Type B pancreatic cell (in vitro differentiated cells): ENCODE measurements around the gene SLC9A9. TPM values are rescaled to one million over a fixed set of nuclear protein-coding genes. Genes with fewer than 3 reads are reported as not detected.

Experiments used
- DNase-seq: peaks from one replicate; pipeline ENCODE4 v3.0.0; 2021; ENCODE audit warnings: mixed read lengths; ENCODE audit not compliant: unreplicated experiment; ENCODE audit errors: extremely low spot score
- H3K27ac Mint-ChIP-seq: 2 replicates; pipeline ENCODE4 v1.8.0; 2021; ENCODE audit warnings: mild to moderate bottlenecking, mixed read lengths
- H3K27me3 Mint-ChIP-seq: 2 replicates; pipeline ENCODE4 v1.8.0; 2021; ENCODE audit warnings: mixed read lengths
- H3K36me3 Mint-ChIP-seq: 2 replicates; pipeline ENCODE4 v1.8.0; 2021; ENCODE audit warnings: mixed read lengths
- H3K4me1 Mint-ChIP-seq: one replicate; pipeline ENCODE4 v1.8.0; 2021; ENCODE audit warnings: mixed read lengths; ENCODE audit not compliant: unreplicated experiment
- H3K4me3 Mint-ChIP-seq: 2 replicates; pipeline ENCODE4 v1.8.0; 2021; ENCODE audit warnings: mild to moderate bottlenecking, mixed read lengths
- H3K9me3 Mint-ChIP-seq: 2 replicates; pipeline ENCODE4 v1.8.0; 2021; ENCODE audit warnings: mixed read lengths
- CTCF ChIP-seq: fragments of 200-600 bp; sonication (generic); conservative IDR thresholded peaks from 2 replicates; pipeline ENCODE4 v1.5.0; 2021; ENCODE audit warnings: antibody characterized with exemption, mild to moderate bottlenecking
- total RNA-seq: library from RNA; stranded (reverse); gene quantifications from 2 replicates; pipeline ENCODE4 v1.2.1, GENCODE V29; 2021; ENCODE audit warnings: low replicate concordance

The SLC9A9 gene
- total RNA-seq, 1 donor from 2014 or later: 2.7 TPM

- Mint-ChIP-seq H3K27me3 (no peaks in the 10 kb centered on the region), H3K27ac (no peak overlapping the region), H3K4me1 (no peaks in the 10 kb centered on the region), H3K36me3 (no peaks in the 10 kb centered on the region), H3K4me3 (no peak overlapping the region), H3K9me3 (peaks cover 6% of the 10 kb centered on the region)
- TF ChIP-seq CTCF: no peak
- no peak for DNase-seq
Measured at GRCh38 chr3:143387425-143387824, 460.8 kb downstream of the SLC9A9 start.

GRCh38 chr3:143384076-143384475 lies 464.2 kb downstream of the SLC9A9 start:
- DNase-seq: no peak
- no peak for TF ChIP-seq CTCF
- H3K9me3 Mint-ChIP-seq: no peaks in the 10 kb centered on the region
- no peak overlapping the region for H3K4me3 Mint-ChIP-seq
- H3K27me3 Mint-ChIP-seq: no peaks in the 10 kb centered on the region
- no peak overlapping the region for H3K27ac Mint-ChIP-seq
- no peaks in the 10 kb centered on the region for H3K36me3 Mint-ChIP-seq
- no peaks in the 10 kb centered on the region for H3K4me1 Mint-ChIP-seq

- DNase-seq: no peak
- Mint-ChIP-seq H3K27ac (no peak overlapping the region), H3K36me3 (no peaks in the 10 kb centered on the region), H3K27me3 (no peaks in the 10 kb centered on the region), H3K4me3 (no peak overlapping the region), H3K4me1 (no peaks in the 10 kb centered on the region), H3K9me3 (no peaks in the 10 kb centered on the region)
- no peak for TF ChIP-seq CTCF
Measured at GRCh38 chr3:143383421-143383820, 464.8 kb downstream of the SLC9A9 start.

GRCh38 chr3:143382816-143383215 lies 465.5 kb downstream of the SLC9A9 start:
- no peak for TF ChIP-seq CTCF
- H3K4me1 Mint-ChIP-seq: no peaks in the 10 kb centered on the region
- H3K4me3 Mint-ChIP-seq: no peak overlapping the region
- no peak for DNase-seq
- no peaks in the 10 kb centered on the region for H3K27me3 Mint-ChIP-seq
- no peaks in the 10 kb centered on the region for H3K36me3 Mint-ChIP-seq
- H3K9me3 Mint-ChIP-seq: no peaks in the 10 kb centered on the region
- no peak overlapping the region for H3K27ac Mint-ChIP-seq

- TF ChIP-seq CTCF: no peak
- H3K36me3 Mint-ChIP-seq: no peaks in the 10 kb centered on the region
- no peak overlapping the region for H3K4me3 Mint-ChIP-seq
- H3K27me3 Mint-ChIP-seq: no peaks in the 10 kb centered on the region
- DNase-seq: no peak
- no peaks in the 10 kb centered on the region for H3K4me1 Mint-ChIP-seq
- no peaks in the 10 kb centered on the region for H3K9me3 Mint-ChIP-seq
- no peak overlapping the region for H3K27ac Mint-ChIP-seq
Measured at GRCh38 chr3:143380449-143380848, 467.8 kb downstream of the SLC9A9 start.

- H3K27ac Mint-ChIP-seq: no peak overlapping the region
- H3K4me3 Mint-ChIP-seq: no peak overlapping the region
- no peaks in the 10 kb centered on the region for H3K4me1 Mint-ChIP-seq
- no peaks in the 10 kb centered on the region for H3K27me3 Mint-ChIP-seq
- no peak for DNase-seq
- H3K9me3 Mint-ChIP-seq: no peaks in the 10 kb centered on the region
- H3K36me3 Mint-ChIP-seq: no peaks in the 10 kb centered on the region
- TF ChIP-seq CTCF: no peak
Measured at GRCh38 chr3:143375698-143376097, 472.6 kb downstream of the SLC9A9 start.
